ENCODE results near the gene MFSD8. TPM values are rescaled to one million over a fixed set of nuclear protein-coding genes. Genes with fewer than 3 reads are reported as not detected.

Gene MFSD8
- total and polyA plus RNA-seq, 2 of the 8 experiments (the other 6 are each of a cell fraction or from before 2014, with no cell fraction given) = 9.2 to 15.8 TPM

DNA sequence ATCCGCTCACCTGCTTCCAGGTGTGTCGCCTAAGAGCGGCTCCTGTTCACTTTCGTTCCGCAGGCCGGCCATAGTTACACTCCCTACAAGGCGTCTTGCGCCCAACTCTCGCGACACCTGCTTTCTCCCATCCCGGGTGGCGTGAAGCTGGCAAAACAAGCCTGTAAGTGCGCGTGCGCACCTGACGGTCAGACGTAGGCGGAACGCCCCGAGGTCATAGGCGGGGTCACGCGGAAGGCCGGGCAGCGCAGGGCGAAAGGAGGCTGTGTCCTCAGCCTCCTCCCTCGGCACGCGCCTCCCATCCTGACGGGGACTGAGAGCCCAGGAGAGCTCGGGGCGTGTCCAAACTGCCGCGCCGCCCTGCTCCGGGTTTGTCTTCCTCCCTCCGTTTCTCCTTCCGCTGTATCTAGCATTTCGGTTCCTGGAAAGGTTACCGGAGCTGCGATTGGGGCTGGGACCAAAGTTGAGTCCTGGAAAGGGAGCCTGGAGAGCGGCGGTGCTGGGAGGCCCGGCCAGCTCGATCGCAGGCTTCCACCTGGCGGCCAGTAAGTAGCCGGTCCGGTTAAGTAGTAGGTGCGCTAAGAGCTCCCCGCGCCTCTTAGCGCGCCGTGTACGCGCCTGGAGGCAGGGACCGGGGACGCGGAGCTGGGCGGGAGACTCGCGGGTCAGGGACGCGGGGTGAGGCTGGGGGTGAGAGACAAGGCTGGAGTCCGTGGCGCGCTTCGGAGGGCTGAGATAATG is at the start of gene MFSD8, which contains the start of gene ABHD18 (continued):
- TF ChIP-seq, protein P1, sequence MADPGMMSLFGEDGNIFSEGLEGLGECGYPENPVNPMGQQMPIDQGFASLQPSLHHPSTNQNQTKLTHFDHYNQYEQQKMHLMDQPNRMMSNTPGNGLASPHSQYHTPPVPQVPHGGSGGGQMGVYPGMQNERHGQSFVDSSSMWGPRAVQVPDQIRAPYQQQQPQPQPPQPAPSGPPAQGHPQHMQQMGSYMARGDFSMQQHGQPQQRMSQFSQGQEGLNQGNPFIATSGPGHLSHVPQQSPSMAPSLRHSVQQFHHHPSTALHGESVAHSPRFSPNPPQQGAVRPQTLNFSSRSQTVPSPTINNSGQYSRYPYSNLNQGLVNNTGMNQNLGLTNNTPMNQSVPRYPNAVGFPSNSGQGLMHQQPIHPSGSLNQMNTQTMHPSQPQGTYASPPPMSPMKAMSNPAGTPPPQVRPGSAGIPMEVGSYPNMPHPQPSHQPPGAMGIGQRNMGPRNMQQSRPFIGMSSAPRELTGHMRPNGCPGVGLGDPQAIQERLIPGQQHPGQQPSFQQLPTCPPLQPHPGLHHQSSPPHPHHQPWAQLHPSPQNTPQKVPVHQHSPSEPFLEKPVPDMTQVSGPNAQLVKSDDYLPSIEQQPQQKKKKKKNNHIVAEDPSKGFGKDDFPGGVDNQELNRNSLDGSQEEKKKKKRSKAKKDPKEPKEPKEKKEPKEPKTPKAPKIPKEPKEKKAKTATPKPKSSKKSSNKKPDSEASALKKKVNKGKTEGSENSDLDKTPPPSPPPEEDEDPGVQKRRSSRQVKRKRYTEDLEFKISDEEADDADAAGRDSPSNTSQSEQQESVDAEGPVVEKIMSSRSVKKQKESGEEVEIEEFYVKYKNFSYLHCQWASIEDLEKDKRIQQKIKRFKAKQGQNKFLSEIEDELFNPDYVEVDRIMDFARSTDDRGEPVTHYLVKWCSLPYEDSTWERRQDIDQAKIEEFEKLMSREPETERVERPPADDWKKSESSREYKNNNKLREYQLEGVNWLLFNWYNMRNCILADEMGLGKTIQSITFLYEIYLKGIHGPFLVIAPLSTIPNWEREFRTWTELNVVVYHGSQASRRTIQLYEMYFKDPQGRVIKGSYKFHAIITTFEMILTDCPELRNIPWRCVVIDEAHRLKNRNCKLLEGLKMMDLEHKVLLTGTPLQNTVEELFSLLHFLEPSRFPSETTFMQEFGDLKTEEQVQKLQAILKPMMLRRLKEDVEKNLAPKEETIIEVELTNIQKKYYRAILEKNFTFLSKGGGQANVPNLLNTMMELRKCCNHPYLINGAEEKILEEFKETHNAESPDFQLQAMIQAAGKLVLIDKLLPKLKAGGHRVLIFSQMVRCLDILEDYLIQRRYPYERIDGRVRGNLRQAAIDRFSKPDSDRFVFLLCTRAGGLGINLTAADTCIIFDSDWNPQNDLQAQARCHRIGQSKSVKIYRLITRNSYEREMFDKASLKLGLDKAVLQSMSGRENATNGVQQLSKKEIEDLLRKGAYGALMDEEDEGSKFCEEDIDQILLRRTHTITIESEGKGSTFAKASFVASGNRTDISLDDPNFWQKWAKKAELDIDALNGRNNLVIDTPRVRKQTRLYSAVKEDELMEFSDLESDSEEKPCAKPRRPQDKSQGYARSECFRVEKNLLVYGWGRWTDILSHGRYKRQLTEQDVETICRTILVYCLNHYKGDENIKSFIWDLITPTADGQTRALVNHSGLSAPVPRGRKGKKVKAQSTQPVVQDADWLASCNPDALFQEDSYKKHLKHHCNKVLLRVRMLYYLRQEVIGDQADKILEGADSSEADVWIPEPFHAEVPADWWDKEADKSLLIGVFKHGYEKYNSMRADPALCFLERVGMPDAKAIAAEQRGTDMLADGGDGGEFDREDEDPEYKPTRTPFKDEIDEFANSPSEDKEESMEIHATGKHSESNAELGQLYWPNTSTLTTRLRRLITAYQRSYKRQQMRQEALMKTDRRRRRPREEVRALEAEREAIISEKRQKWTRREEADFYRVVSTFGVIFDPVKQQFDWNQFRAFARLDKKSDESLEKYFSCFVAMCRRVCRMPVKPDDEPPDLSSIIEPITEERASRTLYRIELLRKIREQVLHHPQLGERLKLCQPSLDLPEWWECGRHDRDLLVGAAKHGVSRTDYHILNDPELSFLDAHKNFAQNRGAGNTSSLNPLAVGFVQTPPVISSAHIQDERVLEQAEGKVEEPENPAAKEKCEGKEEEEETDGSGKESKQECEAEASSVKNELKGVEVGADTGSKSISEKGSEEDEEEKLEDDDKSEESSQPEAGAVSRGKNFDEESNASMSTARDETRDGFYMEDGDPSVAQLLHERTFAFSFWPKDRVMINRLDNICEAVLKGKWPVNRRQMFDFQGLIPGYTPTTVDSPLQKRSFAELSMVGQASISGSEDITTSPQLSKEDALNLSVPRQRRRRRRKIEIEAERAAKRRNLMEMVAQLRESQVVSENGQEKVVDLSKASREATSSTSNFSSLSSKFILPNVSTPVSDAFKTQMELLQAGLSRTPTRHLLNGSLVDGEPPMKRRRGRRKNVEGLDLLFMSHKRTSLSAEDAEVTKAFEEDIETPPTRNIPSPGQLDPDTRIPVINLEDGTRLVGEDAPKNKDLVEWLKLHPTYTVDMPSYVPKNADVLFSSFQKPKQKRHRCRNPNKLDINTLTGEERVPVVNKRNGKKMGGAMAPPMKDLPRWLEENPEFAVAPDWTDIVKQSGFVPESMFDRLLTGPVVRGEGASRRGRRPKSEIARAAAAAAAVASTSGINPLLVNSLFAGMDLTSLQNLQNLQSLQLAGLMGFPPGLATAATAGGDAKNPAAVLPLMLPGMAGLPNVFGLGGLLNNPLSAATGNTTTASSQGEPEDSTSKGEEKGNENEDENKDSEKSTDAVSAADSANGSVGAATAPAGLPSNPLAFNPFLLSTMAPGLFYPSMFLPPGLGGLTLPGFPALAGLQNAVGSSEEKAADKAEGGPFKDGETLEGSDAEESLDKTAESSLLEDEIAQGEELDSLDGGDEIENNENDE (IDR thresholded peaks at IDR 0.05; ENCODE audit: insufficient replicate concordance, low read length) = no peak
- TF ChIP-seq NANOG (IDR thresholded peaks at IDR 0.05; ENCODE audit: insufficient read depth, low read depth, low read length, poor library complexity, severe bottlenecking) = no peak
- TF ChIP-seq CBX8 (IDR thresholded peaks at IDR 0.05; ENCODE audit: borderline replicate concordance, low read depth, low read length) = no peak
- TF ChIP-seq FOSL1 (IDR thresholded peaks at IDR 0.05; ENCODE audit: insufficient read depth, low read depth, low read length) = no peak
- no peak for TF ChIP-seq MAFK (IDR thresholded peaks at IDR 0.05; ENCODE audit: low read depth, low read length)
- TF ChIP-seq RAD21 (IDR thresholded peaks at IDR 0.05 in 1 of 2, conservative IDR thresholded peaks at IDR 0.05 in 1 of 2; ENCODE audit: low read depth in 2 of 2, low read length in 2 of 2) = peak; percentile 34 to 53
- TF ChIP-seq, protein P2, sequence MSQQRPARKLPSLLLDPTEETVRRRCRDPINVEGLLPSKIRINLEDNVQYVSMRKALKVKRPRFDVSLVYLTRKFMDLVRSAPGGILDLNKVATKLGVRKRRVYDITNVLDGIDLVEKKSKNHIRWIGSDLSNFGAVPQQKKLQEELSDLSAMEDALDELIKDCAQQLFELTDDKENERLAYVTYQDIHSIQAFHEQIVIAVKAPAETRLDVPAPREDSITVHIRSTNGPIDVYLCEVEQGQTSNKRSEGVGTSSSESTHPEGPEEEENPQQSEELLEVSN (IDR thresholded peaks at IDR 0.05) = peak; percentile 73
- peak; percentile 80 for TF ChIP-seq ASH2L (IDR thresholded peaks at IDR 0.05; ENCODE audit: low read length)
- no peak for TF ChIP-seq ZNF274 (IDR thresholded peaks at IDR 0.05; ENCODE audit: borderline replicate concordance, extremely low read depth, low read length)

Measured in H1 (cell line).